Ascending aorta (tissue), 2 donors: ENCODE results near the gene KAZN. TPM values are rescaled to one million over a fixed set of nuclear protein-coding genes. Genes with fewer than 3 reads are reported as not detected.

ENCODE experiments used
- DNase-seq, 2 donors: peaks; one replicate each; pipeline ENCODE4 v3.0.0-alpha.2; 2019; ENCODE audit warnings: low spot score in 2 of 2
- H3K27ac ChIP-seq, 2 donors: fragments of 200-600 bp; sonication (generic); one replicate each; pipeline ENCODE4 v1.5.1; 2016 to 2017; ENCODE audit warnings: mild to moderate bottlenecking in 1 of 2
- H3K27me3 ChIP-seq: fragments of 200-600 bp; sonication (generic); one replicate; pipeline ENCODE4 v1.5.1; 2017
- H3K36me3 ChIP-seq, 2 donors: fragments of 200-600 bp; sonication (generic); one replicate each; pipeline ENCODE4 v1.5.1; 2016
- H3K4me1 ChIP-seq, 2 donors: fragments of 200-600 bp; sonication (generic); one replicate each; pipeline ENCODE4 v1.5.1; 2016 to 2017; ENCODE audit warnings: mild to moderate bottlenecking in 1 of 2
- H3K4me3 ChIP-seq, 2 donors: fragments of 200-600 bp; sonication (generic); one replicate each; pipeline ENCODE4 v1.5.1; 2016 to 2017; ENCODE audit warnings: mild to moderate bottlenecking in 1 of 2
- H3K9me3 ChIP-seq, 2 donors: fragments of 200-600 bp; sonication (generic); one replicate each; pipeline ENCODE4 v1.5.1; 2016
- CTCF ChIP-seq, 3 experiments: fragments of 200-600 bp in 2 of 3; fragments of 450-650 bp in 1 of 3; sonication (generic) in 2 of 3; IDR thresholded peaks; one replicate each; pipeline ENCODE4 v1.5.1; 2016 to 2019; ENCODE audit warnings: antibody characterized with exemption in 3 of 3, mild to moderate bottlenecking in 1 of 3, moderate library complexity in 1 of 3
- intact Hi-C: fragments of 100-400 bp; cut with DNase I; formaldehyde crosslinking; loops from one replicate; pipeline ENCODE4 v1.15.1; 2023
- total RNA-seq: library from RNA; depleted of rRNA; stranded (reverse); fragments of >200 nt; gene quantifications from one replicate; pipeline ENCODE4 v1.1.0, GENCODE V29; 2016

Gene KAZN
- total RNA-seq, 1 donor from 2014 or later, result 58.5 TPM

DNA sequence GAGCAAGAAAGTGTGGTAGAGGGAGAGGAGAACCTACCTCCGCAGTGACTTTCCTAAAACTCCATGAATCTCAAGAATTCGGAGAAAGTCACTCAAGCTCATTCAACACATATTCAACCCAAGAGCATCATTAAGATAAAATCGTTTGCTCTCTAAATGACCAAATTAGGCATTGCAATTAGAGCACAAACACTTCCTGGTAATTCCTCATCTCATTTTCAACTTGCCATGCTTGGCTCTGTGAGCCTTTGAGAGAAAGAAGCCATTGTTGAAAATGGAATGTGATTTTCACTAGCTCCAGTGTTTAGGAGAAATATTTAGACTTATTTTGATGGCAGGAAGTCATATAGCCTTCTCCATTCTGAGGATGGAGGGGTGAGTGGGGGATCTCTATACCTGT is 52.5 kb downstream of the KAZN start:
- Histone ChIP-seq H3K27ac (no peak overlapping the region), H3K4me1 (no peaks in the 10 kb centered on the region), H3K4me3 (no peak overlapping the region), H3K36me3 (no peaks in the 10 kb centered on the region), H3K9me3 (no peaks in the 10 kb centered on the region), H3K27me3 (no peaks in the 10 kb centered on the region)
- intact Hi-C loops, result no loop called here
- DNase-seq, result no peak
- TF ChIP-seq CTCF (IDR thresholded peaks at IDR 0.05), result no peak

GRCh38 chr1:14652840-14653239 is 54.4 kb downstream of the KAZN start:
- H3K27ac ChIP-seq, result no peak overlapping the region
- TF ChIP-seq CTCF (IDR thresholded peaks at IDR 0.05), result no peak
- intact Hi-C loops, result no loop called here
- no peaks in the 10 kb centered on the region for H3K27me3 ChIP-seq
- H3K9me3 ChIP-seq, result no peaks in the 10 kb centered on the region
- DNase-seq, result no peak
- no peaks in the 10 kb centered on the region for H3K36me3 ChIP-seq
- no peaks in the 10 kb centered on the region for H3K4me1 ChIP-seq
- H3K4me3 ChIP-seq, result no peak overlapping the region

DNA sequence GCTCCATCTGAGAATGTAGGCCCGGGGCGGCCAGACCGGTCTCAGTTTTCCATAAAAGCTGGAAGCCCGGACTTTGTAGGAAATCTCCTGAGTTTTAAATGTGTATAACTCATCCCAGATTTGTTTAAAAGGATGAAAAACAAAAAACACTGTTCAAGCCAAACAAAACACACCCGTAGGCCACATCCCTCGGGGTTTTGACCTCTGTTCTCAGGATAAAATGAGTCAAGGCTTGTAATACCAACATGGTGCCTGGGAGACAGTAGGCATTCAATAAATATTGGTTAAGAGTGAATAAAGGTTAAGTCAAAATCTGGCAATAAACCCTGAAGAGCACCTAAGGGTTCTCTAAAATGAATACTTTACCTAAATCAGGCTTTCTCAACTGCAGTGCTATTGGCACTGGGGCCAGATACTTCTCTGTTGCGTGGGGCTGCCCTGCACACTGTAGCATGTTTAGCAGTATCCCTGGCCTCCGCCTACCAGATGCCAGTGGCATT is 55.0 kb downstream of the KAZN start:
- H3K4me1 ChIP-seq, result no peaks in the 10 kb centered on the region
- H3K9me3 ChIP-seq, result no peaks in the 10 kb centered on the region
- no peaks in the 10 kb centered on the region for H3K36me3 ChIP-seq
- intact Hi-C loops, result no loop called here
- H3K27me3 ChIP-seq, result no peaks in the 10 kb centered on the region
- DNase-seq, result no peak
- no peak for TF ChIP-seq CTCF (IDR thresholded peaks at IDR 0.05)
- no peak overlapping the region for H3K4me3 ChIP-seq
- H3K27ac ChIP-seq, result no peak overlapping the region

DNA sequence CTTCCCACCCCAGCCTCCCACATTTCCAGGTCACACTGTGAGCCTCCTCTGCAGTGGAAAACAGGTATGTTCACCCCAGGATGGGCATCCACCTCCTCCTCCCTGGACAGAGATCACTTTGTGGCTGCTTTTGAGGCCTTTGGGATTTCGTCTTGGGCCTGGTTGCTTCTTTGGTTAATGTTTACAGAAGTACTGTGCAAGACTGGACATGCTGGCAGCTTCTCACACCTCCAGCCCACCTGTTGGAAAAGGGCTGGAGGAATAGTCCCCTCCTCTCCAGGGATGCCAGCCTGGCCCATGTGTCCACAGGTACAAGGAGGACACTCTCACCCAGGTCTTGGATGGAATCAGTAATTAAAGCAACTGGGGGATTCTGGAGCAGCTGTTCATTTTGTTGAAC is 56.1 kb downstream of the KAZN start:
- Histone ChIP-seq H3K27me3 (no peaks in the 10 kb centered on the region), H3K4me1 (no peaks in the 10 kb centered on the region), H3K27ac (no peak overlapping the region), H3K4me3 (no peak overlapping the region), H3K9me3 (no peaks in the 10 kb centered on the region), H3K36me3 (no peaks in the 10 kb centered on the region)
- intact Hi-C loops, result no loop called here
- DNase-seq, result no peak
- no peak for TF ChIP-seq CTCF (IDR thresholded peaks at IDR 0.05)

DNA sequence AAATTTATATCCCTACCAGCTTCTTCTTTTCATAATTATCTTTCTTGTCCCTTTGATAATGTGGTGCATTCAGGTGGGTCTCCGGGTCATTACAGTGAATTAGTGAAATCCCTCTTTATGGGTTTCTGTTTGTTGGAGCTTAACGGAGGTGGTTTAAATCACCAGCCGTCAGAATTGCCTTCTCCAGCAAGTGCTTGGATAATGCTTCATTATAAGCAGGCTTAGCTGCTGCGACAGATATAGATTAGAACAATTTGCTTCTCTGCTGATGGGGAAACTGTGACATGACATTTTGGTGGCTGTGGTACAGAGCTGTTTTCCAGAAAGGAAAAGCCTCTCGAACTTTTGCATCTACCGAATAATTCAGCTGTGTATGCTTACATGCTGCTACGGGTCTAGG is 56.9 kb downstream of the KAZN start:
- no peak for TF ChIP-seq CTCF (IDR thresholded peaks at IDR 0.05)
- Histone ChIP-seq H3K9me3 (no peaks in the 10 kb centered on the region), H3K36me3 (no peaks in the 10 kb centered on the region), H3K27ac (no peak overlapping the region), H3K4me3 (no peak overlapping the region), H3K4me1 (no peaks in the 10 kb centered on the region), H3K27me3 (no peaks in the 10 kb centered on the region)
- intact Hi-C loops, result no loop called here
- DNase-seq, result no peak

DNA sequence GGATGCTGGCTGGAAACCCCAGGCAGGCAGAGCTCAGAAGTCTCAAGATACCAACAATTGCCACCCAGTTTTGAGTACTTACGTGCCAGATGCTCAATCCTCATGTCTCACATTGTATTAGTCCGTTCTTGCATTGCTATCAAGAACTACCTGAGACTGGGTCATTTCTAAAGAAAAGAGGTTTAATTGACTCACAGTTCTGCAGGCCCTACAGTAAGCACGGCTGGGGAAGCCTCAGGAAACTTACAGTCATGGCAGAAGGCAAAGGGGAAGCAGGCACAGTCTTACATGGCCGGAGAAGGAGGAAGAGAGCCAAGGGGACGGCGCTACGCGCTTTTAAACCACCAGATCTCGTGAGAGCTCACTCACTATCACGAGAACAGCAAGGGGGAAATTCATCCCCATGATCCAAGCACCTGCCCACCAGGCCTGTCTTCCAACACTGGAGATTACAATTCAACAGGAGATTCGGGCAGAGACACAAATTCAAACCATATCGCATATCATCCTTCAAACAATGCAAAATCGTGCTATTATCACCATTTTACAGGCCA is 58.0 kb downstream of the KAZN start:
- Histone ChIP-seq H3K9me3 (no peaks in the 10 kb centered on the region), H3K27me3 (no peaks in the 10 kb centered on the region), H3K36me3 (no peaks in the 10 kb centered on the region), H3K4me3 (no peak overlapping the region), H3K4me1 (no peaks in the 10 kb centered on the region), H3K27ac (no peak overlapping the region)
- DNase-seq, result no peak
- no peak for TF ChIP-seq CTCF (IDR thresholded peaks at IDR 0.05)
- intact Hi-C loops, result no loop called here
